Aorta (tissue), 5 donors: Measurements from ENCODE around the gene SPRR4. TPM values are rescaled to one million over a fixed set of nuclear protein-coding genes. Genes with fewer than 3 reads are reported as not detected.
"Not testable (repeated sequence)": the region's sequence is repeated elsewhere in the genome, so short reads cannot be mapped to it uniquely, and the experiment has no call there.

Experiments used
- ATAC-seq: fragments of 200-7000 bp; cut with Tn5 transposase; one replicate; pipeline ENCODE4 v1.9.1; 2022; ENCODE audit warnings: moderate library complexity; ENCODE audit not compliant: low FRiP score
- DNase-seq, 2 donors: peaks; one replicate each; pipeline ENCODE4 v3.0.0-alpha.2; 2020
- H3K27ac ChIP-seq, 2 donors: one replicate each; pipeline ENCODE4 v1.5.1; 2013; ENCODE audit warnings: low read length in 2 of 2, mild to moderate bottlenecking in 2 of 2, moderate library complexity in 2 of 2, control low read depth in 1 of 2, inconsistent platforms in 1 of 2, low read depth in 1 of 2
- H3K27me3 ChIP-seq, 2 donors: one replicate each; pipeline ENCODE4 v1.6.1; 2013; ENCODE audit warnings: control low read depth in 1 of 2, low read length in 1 of 2, mild to moderate bottlenecking in 1 of 2, moderate library complexity in 1 of 2; ENCODE audit not compliant: insufficient read depth in 2 of 2, control insufficient read depth in 1 of 2
- H3K36me3 ChIP-seq, 2 donors: one replicate each; pipeline ENCODE4 v1.6.1; 2013; ENCODE audit warnings: control low read depth in 1 of 2, low read length in 1 of 2, mild to moderate bottlenecking in 1 of 2; ENCODE audit not compliant: insufficient read depth in 2 of 2, control insufficient read depth in 1 of 2
- H3K4me1 ChIP-seq, 2 donors: one replicate each; pipeline ENCODE4 v1.6.1; 2013; ENCODE audit warnings: low read length in 2 of 2, control low read depth in 1 of 2, mild to moderate bottlenecking in 1 of 2, moderate library complexity in 1 of 2; ENCODE audit not compliant: insufficient read depth in 2 of 2, control insufficient read depth in 1 of 2
- H3K4me3 ChIP-seq, 2 donors: one replicate each; pipeline ENCODE4 v1.5.1; 2013; ENCODE audit warnings: low read length in 2 of 2, control low read depth in 1 of 2, mild to moderate bottlenecking in 1 of 2
- H3K9me3 ChIP-seq: one replicate; pipeline ENCODE4 v1.6.1; 2013; ENCODE audit warnings: mild to moderate bottlenecking, low read length; ENCODE audit not compliant: control insufficient read depth
- WGBS, 2 donors: extraction: QIAGEN DNeasy Blood & Tissue Kit; methylation state at CpG; one replicate each; pipeline ENCODE4 v1.1.7; 2013; 5-methylcytosine and 5-hydroxymethylcytosine counted together
- intact Hi-C, 2 donors: fragments of 100-400 bp; cut with DNase I; formaldehyde crosslinking; loops; one replicate each; pipeline versions ENCODE4 v1.14.2 to v1.15.0; 2022
- polyA plus RNA-seq, 2 donors: library from polyadenylated mRNA; stranded (reverse); fragments of 200-250 nt; gene quantifications; one replicate each; pipeline ENCODE4 v1.2.3, GENCODE V29; 2013
- total RNA-seq, 2 donors: library from RNA; stranded (reverse); fragmentation: NEBNext Ultra II Directional; extraction: Animal tissue kit (Norgen Biotek cat#: 25700); gene quantifications; one replicate each; pipeline ENCODE4 v1.2.1, GENCODE V29; 2021
- donor health status: healthy with polysubstance abuse.
- donor health status: Bipolar disorder and iron deficiency.
- donor health status: DM: no; HTN: no; CAD: no.
- donor health status: DM: no; HTN: no; CAD: no.
- donor health status: DM: yes; HTN: yes; CAD: no.

The SPRR4 gene
- total and polyA plus RNA-seq, 4 donors, result not detected

GRCh38 chr1:152996633-152997400 lies 26.4 kb downstream of the SPRR4 start:
- peaks cover 5% of the 10 kb centered on the region for H3K9me3 ChIP-seq
- H3K27me3 ChIP-seq, result no peaks in the 10 kb centered on the region
- intact Hi-C loops, result no loop called here
- no peak overlapping the region for H3K27ac ChIP-seq
- H3K4me1 ChIP-seq, result no peaks in the 10 kb centered on the region
- DNase-seq, result no peak
- WGBS, 2 donors, result 15 to 16% methylated on average over 5 of the region's 5 CpGs
- H3K4me3 ChIP-seq, result no peak overlapping the region
- no peaks in the 10 kb centered on the region for H3K36me3 ChIP-seq
- no peak for ATAC-seq

GRCh38 chr1:152997901-152998300 lies 27.5 kb downstream of the SPRR4 start:
- no peak for ATAC-seq
- intact Hi-C loops, result no loop called here
- Histone ChIP-seq H3K4me3 (no peak overlapping the region), H3K36me3 (no peaks in the 10 kb centered on the region), H3K4me1 (no peaks in the 10 kb centered on the region), H3K27me3 (no peaks in the 10 kb centered on the region), H3K27ac (no peak overlapping the region), H3K9me3 (peaks cover 5% of the 10 kb centered on the region)
- DNase-seq, result no peak
- 43 to 50% methylated on average over 7 of the region's 7 CpGs for WGBS, 2 donors

- no peak for DNase-seq
- Histone ChIP-seq H3K36me3 (no peaks in the 10 kb centered on the region), H3K9me3 (peaks cover 5% of the 10 kb centered on the region), H3K4me1 (no peaks in the 10 kb centered on the region), H3K27ac (no peak overlapping the region), H3K4me3 (no peak overlapping the region), H3K27me3 (no peaks in the 10 kb centered on the region)
- ATAC-seq, result no peak
- WGBS, 2 donors, result 76 to 86% methylated on average over 4 of the region's 4 CpGs
- intact Hi-C loops, result no loop called here
Measured at GRCh38 chr1:152998476-152998875, 28.0 kb downstream of the SPRR4 start.

GRCh38 chr1:152999818-153000217 lies 29.4 kb downstream of the SPRR4 start:
- Histone ChIP-seq H3K27me3 (no peaks in the 10 kb centered on the region), H3K4me1 (no peaks in the 10 kb centered on the region), H3K27ac (no peak overlapping the region), H3K4me3 (no peak overlapping the region), H3K9me3 (peaks cover 5% of the 10 kb centered on the region), H3K36me3 (no peaks in the 10 kb centered on the region)
- no peak for ATAC-seq
- DNase-seq, result no peak
- WGBS, 2 donors, result 65 to 71% methylated on average over 6 of the region's 6 CpGs
- intact Hi-C loops, result no loop called here

- Histone ChIP-seq H3K4me1 (no peaks in the 10 kb centered on the region), H3K36me3 (no peaks in the 10 kb centered on the region), H3K27me3 (no peaks in the 10 kb centered on the region), H3K9me3 (peaks cover 2% of the 10 kb centered on the region), H3K27ac (no peak overlapping the region), H3K4me3 (no peak overlapping the region)
- DNase-seq (no peak), ATAC-seq (no peak)
- WGBS, 2 donors, result 85% methylated on average over 1 of the region's 1 CpG
- intact Hi-C loops, result no loop called here
Measured at GRCh38 chr1:153000294-153000693, 29.8 kb downstream of the SPRR4 start.

GRCh38 chr1:153001382-153001781 lies 30.9 kb downstream of the SPRR4 start, which contains the start of gene SPRR3:
Gene SPRR3 (plus strand): TSS chr1:153001749. CDS start chr1:153003021, 1,272 bp downstream.
- H3K4me3 ChIP-seq, result no peak within 1 kb of the TSS
- H3K9me3 ChIP-seq, result peaks cover 2% of the 10 kb centered on the region
- H3K27ac ChIP-seq, result no peak within 1 kb of the TSS
- no peaks in the 10 kb centered on the region for H3K4me1 ChIP-seq
- 55 to 56% methylated on average over 2 of the region's 2 CpGs for WGBS, 2 donors
- ATAC-seq (no peak), DNase-seq (no peak)
- intact Hi-C loops, result no loop called here
- no peaks in the 10 kb centered on the region for H3K36me3 ChIP-seq
- H3K27me3 ChIP-seq, result no peaks in the 10 kb centered on the region

- H3K36me3 ChIP-seq, H3K4me1 ChIP-seq, H3K4me3 ChIP-seq, H3K9me3 ChIP-seq, H3K27ac ChIP-seq, DNase-seq, H3K27me3 ChIP-seq, ATAC-seq, intact Hi-C loops: not testable (repeated sequence)
- WGBS, 2 donors, result 79 to 81% methylated on average over 8 of the region's 8 CpGs
Measured at GRCh38 chr1:153011235-153011758, 40.8 kb downstream of the SPRR4 start.

GRCh38 chr1:153021829-153022228 lies 51.4 kb downstream of the SPRR4 start:
- H3K36me3 ChIP-seq, intact Hi-C loops, H3K4me3 ChIP-seq, H3K27me3 ChIP-seq, H3K27ac ChIP-seq, H3K4me1 ChIP-seq, H3K9me3 ChIP-seq, ATAC-seq, DNase-seq: not testable (repeated sequence)
- 20 to 27% methylated on average over 2 of the region's 2 CpGs for WGBS, 2 donors
